SK-N-SH treated with all-trans-retinoic acid at 6 μM for 48 hours (cell line): Measurements from ENCODE around the gene ZNF534.

Experiments used
- GLIS3 ChIP-seq: fragments of 250-450 bp; sonication (Bioruptor Pico); IDR thresholded peaks from 2 replicates; pipeline ENCODE4 v1.5.0; 2020; ENCODE audit warnings: mild to moderate bottlenecking, moderate library complexity
- RARB ChIP-seq: fragments of 250-450 bp; sonication (Bioruptor Pico); IDR thresholded peaks from 2 replicates; pipeline ENCODE4 v1.8.0; 2021; ENCODE audit warnings: mild to moderate bottlenecking, moderate library complexity
- SNAI2 ChIP-seq: fragments of 250-450 bp; sonication (Bioruptor Pico); IDR thresholded peaks from 2 replicates; pipeline ENCODE4 v1.5.0; 2020; ENCODE audit warnings: mild to moderate bottlenecking, moderate library complexity
- TOX ChIP-seq: fragments of 250-450 bp; sonication (Bioruptor Pico); IDR thresholded peaks from 2 replicates; pipeline ENCODE4 v1.8.0; 2021; ENCODE audit warnings: mild to moderate bottlenecking, moderate library complexity, borderline replicate concordance
- ZC3H10 ChIP-seq: fragments of 250-450 bp; sonication (Bioruptor Pico); IDR thresholded peaks from 2 replicates; pipeline ENCODE4 v1.5.1; 2021; ENCODE audit warnings: mild to moderate bottlenecking, moderate library complexity
- ZFP3 ChIP-seq: fragments of 250-450 bp; sonication (Bioruptor Pico); IDR thresholded peaks from 2 replicates; pipeline ENCODE4 v1.5.0; 2020; ENCODE audit warnings: mild to moderate bottlenecking, moderate library complexity
- ZFP30 ChIP-seq: fragments of 450-650 bp; formaldehyde crosslinking; IDR thresholded peaks from 2 replicates; pipeline ENCODE4 v1.5.0; 2022; ENCODE audit warnings: mild to moderate bottlenecking, moderate library complexity
- ZNF565 ChIP-seq: fragments of 450-650 bp; formaldehyde crosslinking; conservative IDR thresholded peaks from 2 replicates; pipeline ENCODE4 v1.5.0; 2020; ENCODE audit warnings: low read depth, mild to moderate bottlenecking, moderate library complexity
- ZNF8 ChIP-seq: fragments of 450-650 bp; formaldehyde crosslinking; IDR thresholded peaks from 2 replicates; pipeline ENCODE4 v1.5.0; 2020; ENCODE audit warnings: mild to moderate bottlenecking, moderate library complexity
- TF ChIP-seq, protein P1 (sequence below): fragments of 250-450 bp; sonication (Bioruptor Pico); IDR thresholded peaks from 2 replicates; pipeline ENCODE4 v1.8.0; 2020; ENCODE audit warnings: mild to moderate bottlenecking, moderate library complexity, borderline replicate concordance
- TF ChIP-seq, protein P2 (sequence below): fragments of 250-450 bp; sonication (Bioruptor Pico); IDR thresholded peaks from 2 replicates; pipeline ENCODE4 v1.5.1; 2020; ENCODE audit warnings: low read depth, mild to moderate bottlenecking, moderate library complexity
- TF ChIP-seq, protein P3 (sequence below): fragments of 250-450 bp; sonication (Bioruptor Pico); IDR thresholded peaks from 2 replicates; pipeline ENCODE4 v1.5.1; 2021; ENCODE audit warnings: mild to moderate bottlenecking, moderate library complexity

DNA sequence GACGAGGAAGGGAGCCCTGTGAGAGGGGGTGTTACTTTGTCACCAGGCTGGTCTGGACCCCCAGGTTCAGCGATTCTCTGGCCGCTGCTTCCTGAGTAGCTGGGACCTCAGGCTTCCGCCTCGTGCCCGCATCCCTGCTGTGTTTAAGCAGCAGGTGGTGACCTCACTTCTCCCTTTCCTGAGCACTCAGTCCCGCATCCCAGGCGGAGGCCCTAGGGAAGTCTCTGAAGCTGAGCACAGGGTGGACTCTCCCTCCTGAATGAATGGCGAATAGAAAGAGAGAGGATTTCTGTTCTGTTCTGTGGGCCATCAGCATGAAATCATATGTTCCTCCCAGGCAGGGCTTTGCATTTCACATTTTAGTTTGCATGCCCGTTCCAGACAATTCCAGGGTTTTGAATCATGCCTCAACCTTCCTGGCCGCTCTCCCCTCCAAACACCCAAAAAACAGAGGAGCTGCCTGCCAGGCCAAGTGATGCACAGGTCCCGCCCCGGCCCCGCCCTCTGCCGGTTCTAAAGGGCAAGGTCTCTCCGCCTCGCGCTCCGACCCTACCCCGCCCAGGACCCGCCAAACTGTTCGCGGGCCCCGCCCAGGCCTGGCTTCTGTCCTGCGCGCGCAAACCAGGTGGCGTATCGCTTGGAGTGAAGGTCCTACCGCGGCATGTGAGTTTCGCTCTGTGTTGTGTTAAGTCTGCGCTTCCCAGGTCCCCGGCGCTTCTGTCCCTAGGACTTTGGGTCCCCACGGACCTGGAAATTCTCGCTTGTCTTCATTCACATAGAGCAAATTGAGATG is 63.4 kb downstream of the ZNF534 start:
- TF ChIP-seq, protein P1, sequence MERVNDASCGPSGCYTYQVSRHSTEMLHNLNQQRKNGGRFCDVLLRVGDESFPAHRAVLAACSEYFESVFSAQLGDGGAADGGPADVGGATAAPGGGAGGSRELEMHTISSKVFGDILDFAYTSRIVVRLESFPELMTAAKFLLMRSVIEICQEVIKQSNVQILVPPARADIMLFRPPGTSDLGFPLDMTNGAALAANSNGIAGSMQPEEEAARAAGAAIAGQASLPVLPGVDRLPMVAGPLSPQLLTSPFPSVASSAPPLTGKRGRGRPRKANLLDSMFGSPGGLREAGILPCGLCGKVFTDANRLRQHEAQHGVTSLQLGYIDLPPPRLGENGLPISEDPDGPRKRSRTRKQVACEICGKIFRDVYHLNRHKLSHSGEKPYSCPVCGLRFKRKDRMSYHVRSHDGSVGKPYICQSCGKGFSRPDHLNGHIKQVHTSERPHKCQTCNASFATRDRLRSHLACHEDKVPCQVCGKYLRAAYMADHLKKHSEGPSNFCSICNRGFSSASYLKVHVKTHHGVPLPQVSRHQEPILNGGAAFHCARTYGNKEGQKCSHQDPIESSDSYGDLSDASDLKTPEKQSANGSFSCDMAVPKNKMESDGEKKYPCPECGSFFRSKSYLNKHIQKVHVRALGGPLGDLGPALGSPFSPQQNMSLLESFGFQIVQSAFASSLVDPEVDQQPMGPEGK (CRISPR knock-in tag): no peak
- TF ChIP-seq RARB (no peak), ZC3H10 (CRISPR knock-in tag) (no peak), TOX (CRISPR knock-in tag) (no peak), ZFP3 (CRISPR knock-in tag) (no peak), ZFP30 (no peak), GLIS3 (no peak), ZNF565 (CRISPR knock-in tag) (no peak), SNAI2 (CRISPR knock-in tag) (no peak), ZNF8 (CRISPR knock-in tag) (no peak)
- TF ChIP-seq, protein P2, sequence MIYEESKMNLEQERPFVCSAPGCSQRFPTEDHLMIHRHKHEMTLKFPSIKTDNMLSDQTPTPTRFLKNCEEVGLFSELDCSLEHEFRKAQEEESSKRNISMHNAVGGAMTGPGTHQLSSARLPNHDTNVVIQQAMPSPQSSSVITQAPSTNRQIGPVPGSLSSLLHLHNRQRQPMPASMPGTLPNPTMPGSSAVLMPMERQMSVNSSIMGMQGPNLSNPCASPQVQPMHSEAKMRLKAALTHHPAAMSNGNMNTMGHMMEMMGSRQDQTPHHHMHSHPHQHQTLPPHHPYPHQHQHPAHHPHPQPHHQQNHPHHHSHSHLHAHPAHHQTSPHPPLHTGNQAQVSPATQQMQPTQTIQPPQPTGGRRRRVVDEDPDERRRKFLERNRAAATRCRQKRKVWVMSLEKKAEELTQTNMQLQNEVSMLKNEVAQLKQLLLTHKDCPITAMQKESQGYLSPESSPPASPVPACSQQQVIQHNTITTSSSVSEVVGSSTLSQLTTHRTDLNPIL: no peak
- TF ChIP-seq, protein P3, sequence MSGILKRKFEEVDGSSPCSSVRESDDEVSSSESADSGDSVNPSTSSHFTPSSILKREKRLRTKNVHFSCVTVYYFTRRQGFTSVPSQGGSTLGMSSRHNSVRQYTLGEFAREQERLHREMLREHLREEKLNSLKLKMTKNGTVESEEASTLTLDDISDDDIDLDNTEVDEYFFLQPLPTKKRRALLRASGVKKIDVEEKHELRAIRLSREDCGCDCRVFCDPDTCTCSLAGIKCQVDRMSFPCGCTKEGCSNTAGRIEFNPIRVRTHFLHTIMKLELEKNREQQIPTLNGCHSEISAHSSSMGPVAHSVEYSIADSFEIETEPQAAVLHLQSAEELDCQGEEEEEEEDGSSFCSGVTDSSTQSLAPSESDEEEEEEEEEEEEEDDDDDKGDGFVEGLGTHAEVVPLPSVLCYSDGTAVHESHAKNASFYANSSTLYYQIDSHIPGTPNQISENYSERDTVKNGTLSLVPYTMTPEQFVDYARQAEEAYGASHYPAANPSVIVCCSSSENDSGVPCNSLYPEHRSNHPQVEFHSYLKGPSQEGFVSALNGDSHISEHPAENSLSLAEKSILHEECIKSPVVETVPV: no peak
